B cell (primary cell): Measurements from ENCODE around the gene DNAJC6. TPM values are rescaled to one million over a fixed set of nuclear protein-coding genes. Genes with fewer than 3 reads are reported as not detected.

Experiments
- ATAC-seq: fragments of 200-7000 bp; cut with Tn5 transposase; one replicate; pipeline ENCODE4 v1.10.0; 2021; ENCODE audit warnings: low read depth, mild to moderate bottlenecking, moderate number of reproducible peaks, moderate library complexity
- CTCF ChIA-PET: fragments of 350-600 bp; sonication (Branson Sonifier 250); formaldehyde crosslinking; loops from one replicate; lab custom pipeline; 2021; ENCODE audit warnings: antibody characterized with exemption, inconsistent platforms; lab: Charles Lee
- POLR2A ChIA-PET: fragments of 350-600 bp; sonication (Branson Sonifier 250); formaldehyde crosslinking; loops from one replicate; lab custom pipeline; 2021; ENCODE audit warnings: antibody characterized with exemption; lab: Charles Lee
- DNase-seq: peaks from one replicate; pipeline ENCODE4 v3.0.0; 2013
- H2AFZ ChIP-seq: 2 replicates; pipeline ENCODE4 v1.6.1; 2012; ENCODE audit warnings: mild to moderate bottlenecking, low read depth, low read length; ENCODE audit not compliant: insufficient read depth, poor library complexity, severe bottlenecking
- H3K27ac ChIP-seq, 2 donors: 1 replicate in 1 of 2; 2 replicates in 1 of 2; pipeline ENCODE4 v1.5.1; 2012 to 2013; ENCODE audit warnings: low read length in 2 of 2, mild to moderate bottlenecking in 2 of 2, moderate library complexity in 1 of 2
- H3K27me3 ChIP-seq, 4 experiments: fragments of 200-600 bp in 1 of 4; sonication (generic) in 1 of 4; replicated peaks in 1 of 4; 1 replicate in 2 of 4; 2 replicates in 2 of 4; pipeline versions ENCODE4 v1.6.1 to v1.7.0; 2013 to 2016; ENCODE audit warnings: low read length in 3 of 4, mild to moderate bottlenecking in 2 of 4, mixed read lengths in 1 of 4, moderate library complexity in 1 of 4; ENCODE audit not compliant: insufficient read depth in 4 of 4, control insufficient read depth in 3 of 4; ENCODE audit errors: control extremely low read depth in 1 of 4
- H3K36me3 ChIP-seq, 2 experiments: replicated peaks in 1 of 2; 1 replicate in 1 of 2; 2 replicates in 1 of 2; pipeline versions ENCODE4 v1.6.1 to v1.7.1; 2013; ENCODE audit warnings: low read length in 1 of 2; ENCODE audit not compliant: insufficient read depth in 2 of 2, control insufficient read depth in 1 of 2; ENCODE audit errors: control extremely low read depth in 1 of 2, extremely low read depth in 1 of 2
- H3K4me1 ChIP-seq, 2 donors: fragments of 200-600 bp in 1 of 2; sonication (generic) in 1 of 2; 1 replicate in 1 of 2; 2 replicates in 1 of 2; pipeline versions ENCODE4 v1.5.1 to v1.6.1; 2013 to 2017; ENCODE audit warnings: low read length in 2 of 2; ENCODE audit not compliant: control insufficient read depth in 2 of 2, insufficient read depth in 2 of 2
- H3K4me2 ChIP-seq: replicated peaks from 2 replicates; pipeline ENCODE3; 2012; ENCODE audit warnings: mild to moderate bottlenecking, low read depth, low read length; ENCODE audit not compliant: poor library complexity, severe bottlenecking
- H3K4me3 ChIP-seq, 5 experiments: fragments of 200-600 bp in 1 of 5; sonication (generic) in 1 of 5; 1 replicate in 3 of 5; 2 replicates in 2 of 5; pipeline versions ENCODE4 v1.5.1 to v1.7.0; 2011 to 2016; ENCODE audit warnings: low read length in 4 of 5, mild to moderate bottlenecking in 4 of 5, low read depth in 2 of 5, control low read depth in 1 of 5, moderate library complexity in 1 of 5; ENCODE audit not compliant: insufficient read depth in 1 of 5; ENCODE audit errors: control extremely low read depth in 1 of 5, extremely low read depth in 1 of 5
- H3K79me2 ChIP-seq: fragments of 200-600 bp; sonication (generic); one replicate; pipeline ENCODE4 v1.6.0; 2016; ENCODE audit warnings: low read length; ENCODE audit not compliant: control insufficient read depth, insufficient read depth
- H3K9ac ChIP-seq: fragments of 200-600 bp; sonication (generic); 2 replicates; pipeline ENCODE4 v1.6.1; 2017; ENCODE audit warnings: mild to moderate bottlenecking, low read length, moderate library complexity
- H3K9me3 ChIP-seq, 3 donors: one replicate each; pipeline versions ENCODE4 v1.6.1 to v1.7.1; 2013; ENCODE audit warnings: low read length in 2 of 3; ENCODE audit not compliant: control insufficient read depth in 2 of 3, insufficient read depth in 1 of 3; ENCODE audit errors: control extremely low read depth in 1 of 3
- H4K20me1 ChIP-seq: 2 replicates; pipeline ENCODE4 v1.6.0; 2012; ENCODE audit warnings: mild to moderate bottlenecking, low read length; ENCODE audit not compliant: insufficient read depth, control insufficient read depth, poor library complexity, severe bottlenecking
- H3K27ac Mint-ChIP-seq: one replicate; pipeline ENCODE4 v1.8.0; 2021; ENCODE audit warnings: mixed read lengths
- H3K27me3 Mint-ChIP-seq: one replicate; pipeline ENCODE4 v1.8.0; 2021; ENCODE audit warnings: mixed read lengths
- H3K4me1 Mint-ChIP-seq: one replicate; pipeline ENCODE4 v1.8.0; 2021; ENCODE audit warnings: mixed read lengths
- H3K4me3 Mint-ChIP-seq: one replicate; pipeline ENCODE4 v1.8.0; 2021; ENCODE audit warnings: mixed read lengths
- H3K9me3 Mint-ChIP-seq: one replicate; pipeline ENCODE4 v1.8.0; 2022; ENCODE audit warnings: mixed read lengths; ENCODE audit not compliant: insufficient read depth
- EZH2 ChIP-seq: IDR thresholded peaks from 2 replicates; pipeline ENCODE4 v1.6.1; 2012; ENCODE audit warnings: borderline replicate concordance, low read depth, mild to moderate bottlenecking, moderate library complexity, low read length; ENCODE audit not compliant: insufficient read depth, poor library complexity, severe bottlenecking
- WGBS: methylation state at CpG from one replicate; pipeline ENCODE4 v1.1.5; 2013; ENCODE audit warnings: missing lambda C conversion rate; ENCODE audit not compliant: insufficient coverage; 5-methylcytosine and 5-hydroxymethylcytosine counted together
- intact Hi-C: fragments of 100-400 bp; cut with micrococcal nuclease; formaldehyde crosslinking; loops from one replicate; pipeline ENCODE4 v1.10.0; 2022
- polyA plus RNA-seq: library from polyadenylated mRNA; depleted of rRNA; stranded (reverse); fragments of >200 nt; gene quantifications from 2 replicates; pipeline ENCODE4 v1.2.3, GENCODE V29; 2012
- total RNA-seq, 2 donors: library from RNA; stranded (reverse); fragments of 120-200 nt in 1 of 2; gene quantifications; 1 replicate in 1 of 2; 2 replicates in 1 of 2; pipeline versions ENCODE4 v1.2.3 to v1.2.4, GENCODE V29; 2013 to 2022
- TF ChIP-seq, protein P1 (sequence below): fragments of 200-600 bp; IDR thresholded peaks from one replicate; pipeline ENCODE4 v1.8.0; 2022; ENCODE audit warnings: antibody characterized with exemption, mild to moderate bottlenecking

DNAJC6 gene
- total and polyA plus RNA-seq, 2 donors (not counting 1 experiment from before 2014, with no cell fraction given) = 0.12 to 0.69 TPM

DNA sequence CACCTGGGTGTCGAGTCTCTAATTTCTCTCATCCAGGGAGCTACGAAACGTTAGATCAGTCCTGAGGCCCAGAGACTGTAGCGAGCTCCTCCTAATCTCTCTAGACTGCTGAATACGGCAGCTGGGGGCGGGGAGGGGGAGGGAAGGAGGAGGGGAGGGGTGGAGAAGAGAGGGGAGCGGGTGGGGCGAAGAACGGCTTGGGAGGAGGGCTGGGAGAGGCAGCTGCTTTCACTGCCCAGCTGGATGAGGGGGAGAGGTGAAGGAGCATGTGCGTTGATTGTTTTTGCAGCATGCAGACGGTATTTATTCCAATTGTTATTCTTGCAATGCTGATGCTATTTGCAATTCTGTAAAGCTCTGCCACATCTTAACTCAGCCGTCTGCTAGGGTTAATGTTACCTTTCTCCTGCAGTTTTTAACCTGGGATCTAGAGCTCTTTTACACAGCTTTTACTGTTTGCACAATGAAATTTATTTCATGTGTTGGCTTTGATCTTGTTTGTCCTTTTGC is 790 bp downstream of the DNAJC6 start:
- Histone ChIP-seq H3K4me1 (peaks cover 0 to 3% of the 10 kb centered on the region in 2 donors), H3K9me3 (peaks cover 0 to 3% (median 0%) of the 10 kb centered on the region in 3 donors), H3K79me2 (no peaks in the 10 kb centered on the region), H3K4me2 (peak overlapping the region; percentile 38), H3K9ac (no peak overlapping the region), H2AFZ (no peak overlapping the region), H3K27ac (no peak overlapping the region), H4K20me1 (no peaks in the 10 kb centered on the region), H3K27me3 (peaks cover 0 to 20% (median 12%) of the 10 kb centered on the region in 4 experiments), H3K36me3 (no peaks in the 10 kb centered on the region), H3K4me3 (no peak overlapping the region)
- no peak overlapping the region for H3K27ac Mint-ChIP-seq
- intact Hi-C loops = no loop called here
- no peak overlapping the region for H3K4me3 Mint-ChIP-seq
- ATAC-seq = no peak
- POLR2A ChIA-PET = no interaction called here
- H3K4me1 Mint-ChIP-seq = peaks cover 3% of the 10 kb centered on the region
- H3K27me3 Mint-ChIP-seq = peaks cover 46% of the 10 kb centered on the region
- no peak for TF ChIP-seq EZH2
- TF ChIP-seq, protein P1, sequence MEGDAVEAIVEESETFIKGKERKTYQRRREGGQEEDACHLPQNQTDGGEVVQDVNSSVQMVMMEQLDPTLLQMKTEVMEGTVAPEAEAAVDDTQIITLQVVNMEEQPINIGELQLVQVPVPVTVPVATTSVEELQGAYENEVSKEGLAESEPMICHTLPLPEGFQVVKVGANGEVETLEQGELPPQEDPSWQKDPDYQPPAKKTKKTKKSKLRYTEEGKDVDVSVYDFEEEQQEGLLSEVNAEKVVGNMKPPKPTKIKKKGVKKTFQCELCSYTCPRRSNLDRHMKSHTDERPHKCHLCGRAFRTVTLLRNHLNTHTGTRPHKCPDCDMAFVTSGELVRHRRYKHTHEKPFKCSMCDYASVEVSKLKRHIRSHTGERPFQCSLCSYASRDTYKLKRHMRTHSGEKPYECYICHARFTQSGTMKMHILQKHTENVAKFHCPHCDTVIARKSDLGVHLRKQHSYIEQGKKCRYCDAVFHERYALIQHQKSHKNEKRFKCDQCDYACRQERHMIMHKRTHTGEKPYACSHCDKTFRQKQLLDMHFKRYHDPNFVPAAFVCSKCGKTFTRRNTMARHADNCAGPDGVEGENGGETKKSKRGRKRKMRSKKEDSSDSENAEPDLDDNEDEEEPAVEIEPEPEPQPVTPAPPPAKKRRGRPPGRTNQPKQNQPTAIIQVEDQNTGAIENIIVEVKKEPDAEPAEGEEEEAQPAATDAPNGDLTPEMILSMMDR = no peak
- CTCF ChIA-PET = interaction anchor here (0.7 kb wide), 1 partner anchor 100 kb away, joined by 3 read pairs; no protein-coding TSS in a partner anchor
- no peak for DNase-seq
- H3K9me3 Mint-ChIP-seq = no peaks in the 10 kb centered on the region
- 10% methylated on average over 2 of the region's 12 CpGs for WGBS

DNA sequence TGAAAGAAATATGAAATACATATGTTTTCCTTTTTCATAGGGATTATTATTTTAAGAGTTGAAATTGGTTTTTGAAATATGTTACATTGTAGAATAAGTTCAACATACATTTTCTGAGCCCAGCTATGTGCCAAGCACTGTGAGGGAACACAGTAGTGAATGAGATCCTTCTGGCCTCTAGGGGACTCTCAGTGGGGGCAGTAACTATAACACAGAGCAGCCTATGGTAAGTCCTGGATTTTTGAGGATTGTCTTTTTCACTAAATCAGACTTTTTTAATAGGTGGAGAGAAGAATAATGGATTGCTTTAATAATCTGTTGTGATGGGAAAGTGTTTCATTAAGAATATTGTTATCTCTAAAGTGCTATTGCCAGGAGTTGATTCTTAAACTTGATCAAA is 2.4 kb downstream of the DNAJC6 start:
- peaks cover 0 to 3% of the 10 kb centered on the region in 2 donors for H3K4me1 ChIP-seq
- POLR2A ChIA-PET = no interaction called here
- H3K27ac Mint-ChIP-seq = no peak overlapping the region
- no peaks in the 10 kb centered on the region for H4K20me1 ChIP-seq
- peaks cover 0 to 3% (median 0%) of the 10 kb centered on the region in 3 donors for H3K9me3 ChIP-seq
- H3K4me2 ChIP-seq = no peak overlapping the region
- H3K79me2 ChIP-seq = no peaks in the 10 kb centered on the region
- DNase-seq = no peak
- no peak overlapping the region for H3K27ac ChIP-seq
- CTCF ChIA-PET = no interaction called here
- H3K9me3 Mint-ChIP-seq = no peaks in the 10 kb centered on the region
- peaks cover 0 to 20% (median 13%) of the 10 kb centered on the region in 4 experiments for H3K27me3 ChIP-seq
- intact Hi-C loops = no loop called here
- no peak overlapping the region for H3K4me3 Mint-ChIP-seq
- H2AFZ ChIP-seq = no peak overlapping the region
- peaks cover 3% of the 10 kb centered on the region for H3K4me1 Mint-ChIP-seq
- H3K9ac ChIP-seq = no peak overlapping the region
- ATAC-seq = no peak
- peaks cover 48% of the 10 kb centered on the region for H3K27me3 Mint-ChIP-seq
- H3K4me3 ChIP-seq = no peak overlapping the region
- no peak for TF ChIP-seq EZH2
- TF ChIP-seq, protein P1 = no peak
- H3K36me3 ChIP-seq = no peaks in the 10 kb centered on the region
